HEK293T (cell line): Measurements from ENCODE around the gene PCNX2.

Experiments
- CTCF ChIA-PET: fragments of 350-600 bp; formaldehyde crosslinking; extraction: SDS; loops from one replicate; lab custom pipeline; 2021; ENCODE audit warnings: antibody characterized with exemption, inconsistent platforms; lab: Yijun Ruan, JAX
- POLR2A ChIA-PET: fragments of 350-600 bp; formaldehyde crosslinking; extraction: SDS; loops from one replicate; lab custom pipeline; 2020; ENCODE audit warnings: antibody characterized with exemption, inconsistent platforms; lab: Yijun Ruan, JAX
- DNase-seq: peaks from one replicate; pipeline ENCODE4 v3.0.0; 2012; ENCODE audit warnings: mixed read lengths; ENCODE audit errors: extremely low spot score
- ARNT ChIP-seq: fragments of 450-650 bp; IDR thresholded peaks from 2 replicates; pipeline ENCODE4 v1.6.1; 2017; ENCODE audit warnings: mild to moderate bottlenecking
- BHLHE40 ChIP-seq: fragments of 450-650 bp; IDR thresholded peaks from 2 replicates; pipeline ENCODE4 v1.6.1; 2016; ENCODE audit warnings: mild to moderate bottlenecking, moderate library complexity, borderline replicate concordance
- CTBP1 ChIP-seq: fragments of 450-650 bp; IDR thresholded peaks from 2 replicates; pipeline ENCODE4 v1.6.1; 2016; ENCODE audit warnings: borderline replicate concordance
- ELF4 ChIP-seq: fragments of 450-650 bp; IDR thresholded peaks from 2 replicates; pipeline ENCODE4 v1.6.1; 2017; ENCODE audit warnings: antibody characterized with exemption
- FOXA1 ChIP-seq: fragments of 450-650 bp; IDR thresholded peaks from 2 replicates; pipeline ENCODE4 v1.6.1; 2016; ENCODE audit warnings: mild to moderate bottlenecking
- FOXK2 ChIP-seq: fragments of 450-650 bp; IDR thresholded peaks from 2 replicates; pipeline ENCODE4 v1.6.1; 2016; ENCODE audit warnings: mild to moderate bottlenecking
- FOXM1 ChIP-seq: fragments of 450-650 bp; IDR thresholded peaks from 2 replicates; pipeline ENCODE4 v1.6.1; 2017; ENCODE audit warnings: mild to moderate bottlenecking, borderline replicate concordance
- HDGF ChIP-seq: fragments of 450-650 bp; IDR thresholded peaks from 2 replicates; pipeline ENCODE4 v1.6.1; 2017; ENCODE audit warnings: antibody characterized with exemption, borderline replicate concordance
- L3MBTL2 ChIP-seq: fragments of 450-650 bp; conservative IDR thresholded peaks from 2 replicates; pipeline ENCODE4 v1.6.1; 2016; ENCODE audit warnings: mild to moderate bottlenecking
- LEF1 ChIP-seq: fragments of 450-650 bp; IDR thresholded peaks from 2 replicates; pipeline ENCODE4 v1.6.1; 2017; ENCODE audit warnings: mild to moderate bottlenecking, borderline replicate concordance
- NFRKB ChIP-seq: fragments of 450-650 bp; IDR thresholded peaks from 2 replicates; pipeline ENCODE4 v1.6.1; 2016; ENCODE audit warnings: mild to moderate bottlenecking, moderate library complexity
- PKNOX1 ChIP-seq: fragments of 450-650 bp; IDR thresholded peaks from 2 replicates; pipeline ENCODE4 v1.6.1; 2016
- SP1 ChIP-seq: fragments of 450-650 bp; IDR thresholded peaks from 2 replicates; pipeline ENCODE4 v1.6.1; 2017
- SUZ12 ChIP-seq: fragments of 450-650 bp; IDR thresholded peaks from 2 replicates; pipeline ENCODE4 v1.6.1; 2016; ENCODE audit warnings: mild to moderate bottlenecking
- TARDBP ChIP-seq: fragments of 450-650 bp; IDR thresholded peaks from 2 replicates; pipeline ENCODE4 v1.6.1; 2016
- ZNF384 ChIP-seq: fragments of 450-650 bp; IDR thresholded peaks from 2 replicates; pipeline ENCODE4 v1.6.1; 2016

PCNX2 gene

GRCh38 chr1:232951180-232951579 lies 344.3 kb downstream of the PCNX2 start:
- DNase-seq = peak; percentile 50
- ChIA-PET CTCF (interaction anchor here (0.6 kb wide), 1 partner anchor 1534 kb away, joined by 3 read pairs; no protein-coding TSS in a partner anchor), POLR2A (no interaction called here)
- TF ChIP-seq FOXM1 = no peak
- no peak for TF ChIP-seq ARNT
- TF ChIP-seq SP1 = no peak
- TF ChIP-seq TARDBP = no peak
- no peak for TF ChIP-seq L3MBTL2
- no peak for TF ChIP-seq SUZ12
- no peak for TF ChIP-seq HDGF
- TF ChIP-seq FOXA1 = no peak
- no peak for TF ChIP-seq ZNF384
- no peak for TF ChIP-seq NFRKB
- no peak for TF ChIP-seq FOXK2
- no peak for TF ChIP-seq BHLHE40

GRCh38 chr1:232950197-232951176 lies 345.0 kb downstream of the PCNX2 start, which contains the start of gene NTPCR:
NTPCR (plus strand) TSS chr1:232950611; CDS start chr1:232950711, 100 bp downstream.
- peak; percentile 100 for DNase-seq
- TF ChIP-seq BHLHE40 (no peak), NFRKB (no peak), TARDBP (no peak), HDGF (no peak; the same call in 1 of the 2 replicates), PKNOX1 (no peak), FOXA1 (no peak), FOXK2 (no peak), FOXM1 (no peak), SUZ12 (no peak), L3MBTL2 (peak; percentile 78), LEF1 (no peak), ARNT (no peak), ZNF384 (no peak), SP1 (peak; percentile 41; the same call in 1 of the 2 replicates), ELF4 (no peak), CTBP1 (no peak)
- POLR2A ChIA-PET = interaction anchor here (0.7 to 1.3 kb wide), 11 partner anchors 10 to 321 kb away, joined by 3 to 7 read pairs (median 4); partner anchors contain the start of gene SIPA1L2
- CTCF ChIA-PET = interaction anchor here (0.6 kb wide), 1 partner anchor 1533 kb away, joined by 3 read pairs; no protein-coding TSS in a partner anchor

- ChIA-PET POLR2A (interaction anchor here (0.8 to 1.3 kb wide), 10 partner anchors 9 to 319 kb away, joined by 3 to 7 read pairs (median 4); no protein-coding TSS in a partner anchor), CTCF (no interaction called here)
- TF ChIP-seq SUZ12 = no peak
- TF ChIP-seq L3MBTL2 = no peak
- TF ChIP-seq FOXA1 = no peak
- no peak for TF ChIP-seq HDGF
- TF ChIP-seq ELF4 = no peak
- no peak for TF ChIP-seq FOXM1
- TF ChIP-seq ZNF384 = no peak
- TF ChIP-seq SP1 = no peak
- TF ChIP-seq LEF1 = no peak
- TF ChIP-seq ARNT = no peak
- TF ChIP-seq NFRKB = no peak
- DNase-seq = no peak
Observed at GRCh38 chr1:232949636-232950196, 345.8 kb downstream of the PCNX2 start.

- ChIA-PET CTCF (no interaction called here), POLR2A (no interaction called here)
- DNase-seq = no peak
- TF ChIP-seq BHLHE40 = no peak
- TF ChIP-seq PKNOX1 = no peak
- TF ChIP-seq L3MBTL2 = no peak
- TF ChIP-seq TARDBP = no peak
- TF ChIP-seq HDGF = no peak
- TF ChIP-seq FOXK2 = no peak
- no peak for TF ChIP-seq FOXA1
- no peak for TF ChIP-seq CTBP1
- no peak for TF ChIP-seq ZNF384
- no peak for TF ChIP-seq ELF4
- no peak for TF ChIP-seq FOXM1
- no peak for TF ChIP-seq LEF1
- no peak for TF ChIP-seq NFRKB
- no peak for TF ChIP-seq ARNT
- no peak for TF ChIP-seq SP1
- TF ChIP-seq SUZ12 = no peak
Observed at GRCh38 chr1:232944347-232944746, 351.2 kb downstream of the PCNX2 start.

GRCh38 chr1:232943679-232944252 lies 351.8 kb downstream of the PCNX2 start:
- TF ChIP-seq L3MBTL2 (no peak), ZNF384 (no peak), NFRKB (no peak), ELF4 (no peak), SUZ12 (no peak), BHLHE40 (no peak), SP1 (no peak), ARNT (no peak), FOXA1 (no peak), CTBP1 (no peak), LEF1 (no peak), PKNOX1 (no peak), TARDBP (no peak), FOXM1 (no peak), HDGF (no peak), FOXK2 (no peak)
- no peak for DNase-seq
- CTCF ChIA-PET = no interaction called here
- POLR2A ChIA-PET = no interaction called here
